Gastrocnemius medialis (tissue), 4 donors: Measurements from ENCODE around the gene NUS1.
"Not testable (repeated sequence)": the region's sequence is repeated elsewhere in the genome, so short reads cannot be mapped to it uniquely, and the experiment has no call there.

Experiments
- CTCF ChIP-seq, 5 experiments: fragments of 450-650 bp in 3 of 5; fragments of 200-600 bp in 2 of 5; sonication (generic) in 2 of 5; IDR thresholded peaks in 4 of 5; conservative IDR thresholded peaks in 1 of 5; 1 replicate in 4 of 5; 2 replicates in 1 of 5; pipeline ENCODE4 v1.5.1; 2016 to 2019; ENCODE audit warnings: antibody characterized with exemption in 5 of 5, mild to moderate bottlenecking in 3 of 5, moderate library complexity in 3 of 5
- POLR2A ChIP-seq, 2 donors: fragments of 450-650 bp; IDR thresholded peaks; one replicate each; pipeline ENCODE4 v1.6.1; 2017; ENCODE audit warnings: antibody characterized with exemption in 2 of 2, mild to moderate bottlenecking in 2 of 2, moderate library complexity in 2 of 2

GRCh38 chr6:117721520-117721919, 46.3 kb downstream of the NUS1 start:
- TF ChIP-seq CTCF (IDR thresholded peaks at IDR 0.05 in 4 of 5, conservative IDR thresholded peaks at IDR 0.05 in 1 of 5); POLR2A (IDR thresholded peaks at IDR 0.05): not testable (repeated sequence)
